ENCODE data around the gene SFMBT2.
"Not testable (repeated sequence)": the region's sequence is repeated elsewhere in the genome, so short reads cannot be mapped to it uniquely, and the experiment has no call there.

The SFMBT2 gene

DNA sequence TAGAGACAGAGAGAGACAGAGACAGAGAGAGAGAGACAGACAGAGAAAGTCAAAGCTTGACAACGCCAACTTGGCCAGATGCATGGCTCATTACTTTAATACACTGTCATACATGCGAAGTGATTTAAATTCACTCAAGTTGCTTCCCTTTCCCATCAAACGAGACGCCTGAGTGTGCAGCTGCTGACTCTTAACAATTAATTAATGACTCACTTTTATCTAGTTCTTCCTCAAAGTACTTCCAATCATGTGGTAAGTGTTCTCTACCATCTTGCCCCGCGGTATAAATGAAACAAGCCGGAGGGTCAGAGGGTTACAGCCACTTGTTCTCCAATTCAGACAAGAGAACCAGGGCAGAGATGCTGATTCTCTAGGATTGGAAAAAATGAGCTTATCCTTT lies 90.8 kb downstream of the SFMBT2 start:
- no peak for DNase-seq (ENCODE audit: low read depth)

DNA sequence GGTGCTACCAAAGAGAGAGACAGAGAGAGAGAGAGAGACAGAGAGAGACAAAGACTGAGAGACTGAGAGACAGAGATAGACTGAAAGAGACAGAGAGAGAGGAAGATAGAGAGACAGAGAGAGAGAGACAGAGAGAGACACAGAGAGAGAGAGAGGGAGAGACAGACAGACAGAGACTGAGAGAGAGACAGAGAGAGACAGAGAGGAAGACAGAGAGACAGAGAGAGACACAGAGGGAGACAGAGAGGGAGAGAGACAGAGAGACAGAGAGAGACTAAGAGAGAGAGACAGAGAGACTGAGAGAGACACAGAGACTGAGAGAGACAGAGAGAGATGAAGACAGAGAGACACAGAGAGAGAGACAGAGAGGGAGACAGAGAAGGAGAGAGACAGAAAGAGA lies 91.2 kb downstream of the SFMBT2 start:
- DNase-seq (ENCODE audit: low read depth): no peak

DNA sequence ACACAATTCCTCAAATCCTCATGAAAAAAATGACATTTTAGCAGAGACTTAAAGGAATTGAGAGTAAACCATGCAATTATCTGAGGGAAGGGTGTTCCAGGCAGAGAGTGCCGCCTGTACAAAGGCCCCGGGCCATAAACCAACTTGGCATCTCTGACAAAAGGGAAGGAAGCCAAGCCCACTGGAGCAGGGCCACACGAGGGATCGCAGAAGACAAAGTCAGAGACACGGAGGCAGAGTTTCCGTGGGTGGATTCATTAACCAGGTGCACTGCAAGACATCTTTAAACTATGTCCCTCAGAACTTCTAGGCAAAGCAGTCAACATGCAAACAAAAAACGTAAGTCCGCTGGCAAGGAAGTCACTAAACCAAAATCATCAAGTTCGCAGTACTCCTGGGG lies 92.0 kb downstream of the SFMBT2 start:
- DNase-seq (ENCODE audit: low read depth): no peak

DNA sequence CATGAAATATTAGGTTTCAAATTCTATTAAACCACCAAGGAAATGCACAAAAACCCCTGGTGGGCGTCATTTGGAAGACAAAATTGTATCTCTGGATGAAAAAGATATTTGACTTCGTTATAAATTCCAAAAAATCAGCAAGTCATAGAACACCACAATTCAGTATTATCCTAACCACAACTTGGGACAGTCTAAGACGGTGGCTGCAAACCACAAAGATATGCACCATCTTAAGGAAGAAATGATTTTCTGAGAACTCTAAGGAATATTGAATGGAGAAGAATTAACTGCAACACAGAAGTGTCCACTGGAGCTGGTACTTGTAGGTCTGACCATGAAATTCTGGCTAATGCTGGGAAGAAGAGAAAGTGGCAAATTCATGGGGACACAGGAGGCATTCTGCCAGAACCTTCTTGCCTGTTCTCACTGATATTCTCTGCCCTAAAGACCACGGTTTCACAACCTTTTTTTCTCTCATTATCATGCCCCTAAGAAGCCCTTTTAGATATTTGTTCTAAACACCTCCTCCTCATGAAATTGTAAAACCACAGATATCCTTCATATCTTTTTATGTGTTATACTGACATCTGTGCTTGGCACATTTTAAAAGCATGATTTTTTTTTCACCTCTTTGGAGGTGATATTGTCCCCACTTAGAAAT lies 92.9 kb downstream of the SFMBT2 start:
- DNase-seq (ENCODE audit: low read depth): no peak

DNA sequence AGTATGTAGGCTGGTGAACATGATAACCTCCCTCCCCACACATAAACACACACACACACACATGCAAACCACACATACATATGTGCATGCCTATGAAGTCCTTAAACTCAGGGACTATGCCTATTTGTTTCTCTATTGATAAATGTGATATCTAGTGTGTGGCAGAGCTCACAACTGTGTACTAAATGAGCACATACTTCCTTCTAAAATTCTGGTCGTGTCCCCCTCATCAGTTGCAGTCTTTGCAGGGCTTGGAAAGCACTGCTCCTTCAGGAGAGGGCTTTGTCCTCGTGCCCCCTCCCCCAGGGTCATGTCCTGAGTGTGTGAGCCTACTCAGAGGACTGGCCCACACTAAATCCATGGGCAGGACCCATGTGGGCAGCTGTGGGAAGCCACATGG lies 94.0 kb downstream of the SFMBT2 start:
- no peak for DNase-seq (ENCODE audit: low read depth)

DNA sequence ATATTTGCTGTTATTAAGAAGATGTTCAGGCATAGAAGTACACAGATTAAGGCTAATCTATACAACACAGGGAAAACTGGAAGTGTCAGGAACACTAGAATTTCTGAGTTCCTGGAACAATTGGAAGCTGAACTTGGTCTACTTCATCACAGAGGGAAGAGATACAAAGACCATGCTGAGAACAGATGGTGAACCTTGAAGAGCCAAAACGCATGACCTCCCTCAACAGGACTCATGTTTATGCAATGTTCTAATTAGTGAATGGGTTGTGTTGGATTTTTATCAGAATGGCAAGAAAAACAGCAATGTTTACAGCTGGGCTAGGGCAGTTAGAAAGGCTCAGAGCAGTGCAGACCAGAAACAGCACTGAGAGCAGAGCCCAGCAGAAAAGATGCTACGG lies 94.9 kb downstream of the SFMBT2 start:
- no peak for DNase-seq (ENCODE audit: low read depth)

DNA sequence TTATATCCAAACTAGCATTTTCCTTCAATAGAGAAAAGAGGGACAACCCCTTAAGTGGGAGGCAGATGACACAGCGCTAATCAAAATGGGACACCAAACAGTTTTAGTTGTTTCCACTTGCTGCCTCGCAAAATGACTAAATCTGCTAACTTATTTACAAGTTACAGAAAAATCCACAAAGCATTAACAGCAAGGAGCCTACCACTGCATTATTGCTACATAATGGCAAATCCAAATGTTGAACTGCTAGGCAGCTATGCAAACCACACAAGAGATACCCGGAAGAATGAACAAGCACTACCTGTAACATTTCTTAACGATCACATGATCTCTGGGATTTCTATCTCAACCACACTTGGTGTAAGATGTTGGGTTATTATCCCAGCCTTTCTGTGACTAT lies 96.7 kb downstream of the SFMBT2 start:
- no peak for DNase-seq (ENCODE audit: low read depth)

DNA sequence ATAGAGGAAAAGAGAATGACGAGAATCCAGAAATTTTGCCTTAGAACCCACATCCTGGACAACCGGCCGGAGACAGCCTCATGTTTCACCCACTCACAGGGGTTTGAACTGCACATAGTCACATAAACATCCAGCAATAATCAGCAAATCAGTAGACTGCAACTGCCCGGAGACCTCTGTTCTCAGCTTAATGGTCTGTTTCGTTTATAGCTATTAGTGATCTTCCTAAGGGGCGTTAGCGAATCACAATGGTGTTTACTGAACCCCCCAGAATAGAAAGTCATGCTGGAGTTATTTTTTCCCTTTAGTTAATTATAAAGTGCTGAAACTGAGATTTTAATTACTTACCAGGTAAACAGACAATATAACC lies 98.4 kb downstream of the SFMBT2 start:
- DNase-seq (ENCODE audit: low read depth): no peak

DNA sequence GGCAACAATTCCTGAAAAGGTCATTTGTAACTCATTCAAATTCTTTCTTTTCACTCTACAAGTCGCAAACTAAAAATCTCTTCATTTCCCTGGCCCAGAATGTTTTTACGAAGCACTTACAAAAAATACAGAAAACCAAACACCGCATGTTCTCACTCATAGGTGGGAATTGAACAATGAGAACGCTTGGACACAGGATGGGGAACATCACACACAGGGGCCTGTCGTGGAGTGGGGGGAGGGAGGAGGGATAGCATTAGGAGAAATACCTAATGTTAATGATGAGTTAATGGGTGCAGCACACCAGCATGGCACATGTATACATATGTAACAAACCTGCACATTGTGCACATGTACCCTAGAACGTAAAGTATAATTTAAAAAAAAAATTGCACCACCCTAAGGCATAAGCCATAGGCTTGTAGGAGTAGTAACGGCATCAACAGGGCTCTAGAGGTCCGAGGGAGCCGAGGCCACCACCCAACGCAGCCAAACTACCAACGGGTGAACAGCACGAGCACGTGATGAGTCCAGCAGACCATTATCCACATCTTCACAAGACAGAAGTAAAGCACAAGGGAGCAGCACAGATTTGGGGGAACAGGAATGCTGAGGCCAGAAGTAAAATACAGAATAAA lies 98.9 kb downstream of the SFMBT2 start:
- DNase-seq (ENCODE audit: low read depth): not testable (repeated sequence)

DNA sequence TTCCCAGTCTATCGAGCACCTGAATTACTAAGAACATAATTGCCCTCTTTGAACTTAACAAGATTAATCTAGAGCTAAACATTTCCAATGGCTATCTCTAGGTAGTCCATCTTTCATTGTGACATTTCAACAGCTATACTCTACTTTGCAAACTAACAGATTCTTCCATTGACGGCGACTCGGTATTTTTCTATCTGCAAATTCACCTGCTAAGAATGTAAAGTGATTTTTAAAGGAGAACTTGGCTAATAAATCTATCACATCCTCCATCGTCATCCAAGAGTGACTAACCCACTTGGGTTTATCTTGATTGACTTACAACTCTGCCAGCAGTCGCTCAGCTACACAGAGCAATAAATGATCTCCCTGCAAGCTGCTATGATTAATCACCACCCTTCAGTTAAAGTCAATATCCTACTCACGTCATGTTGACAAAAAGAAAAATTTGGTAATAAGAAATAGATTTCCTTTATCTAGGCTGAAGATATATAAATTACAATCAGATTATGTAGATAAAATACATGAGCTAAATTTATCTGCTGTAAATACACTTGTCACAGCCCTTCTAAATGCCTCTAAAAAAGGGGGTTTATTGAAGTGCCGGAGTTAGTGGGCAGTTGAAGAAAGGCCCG lies 99.5 kb downstream of the SFMBT2 start:
- no peak for DNase-seq (ENCODE audit: low read depth)

DNA sequence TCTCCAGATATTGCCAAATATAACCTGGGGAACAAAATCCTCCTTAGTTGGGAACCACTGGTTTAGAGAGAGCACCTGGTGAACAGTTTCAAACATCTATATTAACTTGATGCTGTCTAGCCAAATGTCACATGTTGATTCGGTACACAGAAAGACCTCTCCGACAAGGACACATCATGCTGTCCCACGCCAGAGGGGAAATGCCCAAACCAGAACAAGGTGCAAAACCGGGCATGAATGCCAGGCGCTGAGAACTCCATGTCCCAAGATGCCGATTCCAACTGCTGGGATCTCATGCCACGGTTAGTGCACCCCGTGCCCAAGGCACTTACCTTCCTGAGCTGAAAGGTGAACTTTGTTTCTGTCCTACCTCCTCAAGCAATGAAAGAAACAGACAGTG lies 100.8 kb downstream of the SFMBT2 start:
- no peak for DNase-seq (ENCODE audit: low read depth)

DNA sequence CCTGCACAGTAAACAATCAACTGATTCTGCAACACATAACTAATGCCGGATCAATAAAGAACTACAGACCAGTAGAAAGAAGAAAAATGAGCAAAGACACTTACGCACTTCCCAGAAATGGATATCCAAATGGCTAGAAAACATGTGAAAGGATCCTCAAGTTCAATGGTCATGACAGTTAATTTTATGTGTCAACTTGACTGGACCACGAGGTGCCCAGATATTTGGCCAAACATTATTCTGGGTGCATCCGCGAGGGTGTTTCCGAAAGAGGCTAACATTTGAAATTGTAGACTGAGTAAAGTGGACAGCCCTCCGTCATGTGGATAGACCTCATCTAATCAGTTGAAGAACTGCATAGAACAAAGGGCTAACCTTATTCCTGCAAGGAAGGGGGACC lies 102.0 kb downstream of the SFMBT2 start:
- no peak for DNase-seq (ENCODE audit: low read depth)

DNA sequence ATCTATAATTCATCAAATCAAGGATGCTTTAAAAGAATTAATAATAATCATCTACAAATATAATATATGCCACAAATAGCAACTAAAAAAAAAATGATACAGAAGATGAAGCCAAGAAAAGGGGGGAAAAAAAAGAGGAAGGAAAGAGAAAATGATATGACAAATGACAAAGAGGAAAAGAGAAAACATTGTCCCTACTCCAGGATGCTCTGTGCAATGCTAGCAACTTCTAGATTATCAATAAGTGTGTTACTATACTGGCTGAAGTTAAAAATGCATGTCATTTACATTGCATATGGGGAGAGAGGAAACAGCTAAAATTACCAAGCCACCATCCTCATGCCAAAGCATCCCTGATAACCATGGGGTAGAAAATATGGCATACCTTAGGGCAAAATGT lies 104.2 kb downstream of the SFMBT2 start:
- DNase-seq (ENCODE audit: low read depth): no peak

DNA sequence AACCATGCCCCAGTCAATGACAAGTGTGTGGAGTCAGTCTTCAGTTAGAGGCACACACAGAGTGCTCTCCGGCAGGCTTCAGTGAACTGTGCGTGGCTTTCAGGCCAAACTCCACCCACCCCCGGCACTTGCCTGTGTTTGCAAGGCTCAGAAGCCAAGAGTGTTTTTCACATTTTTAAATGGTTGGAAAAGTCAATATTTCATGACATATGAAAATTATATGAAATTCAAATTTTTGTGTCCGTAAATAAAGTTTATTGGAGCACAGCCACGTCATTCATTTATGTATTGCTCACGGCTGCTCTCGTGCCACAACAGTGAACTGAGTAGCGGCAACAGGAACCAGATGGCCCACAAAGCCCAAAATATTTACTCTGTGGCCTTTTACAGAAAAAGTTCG lies 104.7 kb downstream of the SFMBT2 start:
- no peak for DNase-seq (ENCODE audit: low read depth)

DNA sequence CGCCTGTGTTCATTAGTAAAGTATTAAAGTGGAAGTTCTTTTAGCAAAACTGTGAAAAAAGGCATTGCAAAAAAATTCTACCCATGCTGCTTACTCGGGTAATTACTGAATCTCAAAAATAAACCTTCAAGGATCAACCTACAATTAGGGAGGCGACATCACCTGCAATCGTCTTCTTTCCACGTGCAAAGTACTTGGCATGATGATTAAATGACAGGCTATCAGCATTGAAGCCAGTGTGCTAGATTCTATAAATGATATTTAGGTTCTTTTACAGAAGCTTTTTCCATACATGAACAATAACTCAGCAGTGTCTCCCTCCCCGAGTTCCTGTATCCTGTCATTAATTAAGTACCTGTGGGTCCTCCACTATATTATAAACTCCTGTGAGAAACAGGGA lies 105.8 kb downstream of the SFMBT2 start:
- DNase-seq (ENCODE audit: low read depth): no peak

DNA sequence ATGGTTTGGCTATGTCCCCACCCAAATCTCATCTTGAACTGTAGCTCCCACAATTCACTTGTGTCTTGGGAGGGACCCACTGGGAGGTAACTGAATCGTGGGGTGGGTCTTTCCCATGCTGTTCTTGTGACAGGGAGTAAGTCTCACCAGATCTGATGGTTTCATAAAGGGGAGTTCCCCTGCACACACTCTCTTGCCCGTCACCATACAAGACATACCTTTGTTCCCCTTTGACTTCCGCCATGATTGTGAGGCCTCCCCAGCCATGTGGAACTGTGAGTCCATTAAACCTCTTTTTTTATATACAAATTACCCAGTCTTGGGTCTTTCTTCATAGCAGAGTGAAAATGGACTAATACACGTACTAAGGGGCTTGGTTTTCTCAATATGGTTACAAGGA lies 106.7 kb downstream of the SFMBT2 start:
- no peak for DNase-seq (ENCODE audit: low read depth)

DNA sequence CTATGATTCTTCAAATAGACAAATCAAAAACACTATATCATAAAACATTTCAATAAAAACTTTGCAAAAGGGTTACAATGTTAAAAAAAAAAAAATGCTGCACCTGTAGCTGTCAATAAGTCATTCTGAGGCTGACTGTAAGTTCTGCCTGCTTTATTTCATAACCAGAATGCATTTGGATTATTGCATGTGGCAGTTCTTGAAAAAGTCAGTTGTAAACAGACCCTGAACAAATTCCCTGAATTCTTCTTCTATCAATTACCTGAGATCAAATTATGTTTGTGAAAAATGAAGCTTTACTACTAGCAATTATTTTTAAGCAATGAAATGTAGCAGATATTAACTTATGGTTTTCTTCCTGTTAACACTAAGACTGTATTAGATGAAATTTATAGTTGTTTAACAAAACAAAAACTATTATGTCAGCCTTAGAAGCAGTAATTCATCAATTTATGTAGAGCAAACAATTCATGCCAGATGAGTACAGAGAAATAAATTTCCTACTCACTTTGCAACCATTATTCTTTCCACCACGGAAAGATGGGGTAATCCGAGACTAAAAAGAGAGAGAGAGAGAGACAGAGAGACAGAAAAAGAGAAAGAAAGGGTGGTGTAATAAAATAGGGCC lies 107.8 kb downstream of the SFMBT2 start:
- no peak for DNase-seq (ENCODE audit: low read depth)

DNA sequence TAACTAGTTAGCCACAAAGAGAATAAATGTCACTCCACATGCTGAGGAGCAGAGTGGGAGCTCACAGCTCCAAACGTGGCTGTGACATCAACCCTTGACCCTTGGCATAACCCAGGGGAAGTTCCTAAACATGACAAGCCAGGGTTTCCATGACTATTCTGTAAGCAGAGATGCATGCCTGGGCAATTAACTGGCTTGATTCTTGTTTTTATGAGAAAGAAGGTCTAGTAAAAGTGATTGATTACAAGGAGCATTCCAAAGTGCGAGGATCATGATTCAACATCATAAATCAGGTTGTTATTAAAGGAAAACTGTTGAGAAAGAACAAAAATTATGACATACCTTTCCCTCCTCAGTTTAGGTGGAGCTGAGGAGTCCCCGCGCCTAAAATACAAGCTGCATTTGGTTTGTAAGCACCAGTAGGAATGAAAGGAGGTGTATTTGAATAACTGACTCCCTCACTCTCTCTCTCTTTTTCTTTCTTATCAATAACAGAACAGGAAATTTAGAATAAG lies 108.4 kb downstream of the SFMBT2 start:
- DNase-seq (ENCODE audit: low read depth): no peak

DNA sequence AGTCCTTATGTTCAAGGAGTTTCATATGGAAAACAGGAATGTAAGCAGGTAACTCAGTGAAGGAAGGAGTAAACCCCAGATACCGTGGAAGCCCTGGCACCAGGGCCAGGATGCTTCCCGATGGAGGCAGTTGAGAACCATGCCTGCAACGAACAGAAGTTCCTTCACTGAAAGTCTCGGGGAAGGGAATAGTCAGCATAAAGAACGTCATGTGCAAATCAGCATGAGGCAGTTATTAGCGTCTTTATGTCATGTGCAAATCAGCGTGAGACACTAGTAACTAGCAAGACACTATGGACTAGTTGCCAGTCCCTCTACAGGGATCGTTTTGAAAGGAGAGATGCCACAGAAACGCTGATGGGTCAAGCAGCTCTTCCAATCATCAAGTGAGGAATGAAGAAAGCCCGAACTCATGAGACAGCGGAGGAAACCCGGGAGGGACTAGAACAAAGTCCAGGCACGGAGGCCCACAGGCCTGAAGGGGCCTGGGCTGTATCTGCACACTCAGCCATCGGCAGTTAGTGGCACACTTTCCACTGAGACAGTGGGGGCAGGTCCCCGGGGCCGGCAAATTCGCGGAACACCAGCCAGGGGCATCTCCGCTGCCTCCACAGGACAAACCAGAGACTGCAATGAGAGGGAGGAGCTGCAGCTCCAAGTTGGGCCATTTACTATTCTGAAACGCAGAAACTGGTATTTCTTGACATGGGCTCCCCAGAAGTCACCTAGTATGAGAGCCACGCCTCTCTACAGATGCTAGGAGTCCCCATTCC lies 109.6 kb downstream of the SFMBT2 start:
- DNase-seq (ENCODE audit: low read depth): no peak

DNA sequence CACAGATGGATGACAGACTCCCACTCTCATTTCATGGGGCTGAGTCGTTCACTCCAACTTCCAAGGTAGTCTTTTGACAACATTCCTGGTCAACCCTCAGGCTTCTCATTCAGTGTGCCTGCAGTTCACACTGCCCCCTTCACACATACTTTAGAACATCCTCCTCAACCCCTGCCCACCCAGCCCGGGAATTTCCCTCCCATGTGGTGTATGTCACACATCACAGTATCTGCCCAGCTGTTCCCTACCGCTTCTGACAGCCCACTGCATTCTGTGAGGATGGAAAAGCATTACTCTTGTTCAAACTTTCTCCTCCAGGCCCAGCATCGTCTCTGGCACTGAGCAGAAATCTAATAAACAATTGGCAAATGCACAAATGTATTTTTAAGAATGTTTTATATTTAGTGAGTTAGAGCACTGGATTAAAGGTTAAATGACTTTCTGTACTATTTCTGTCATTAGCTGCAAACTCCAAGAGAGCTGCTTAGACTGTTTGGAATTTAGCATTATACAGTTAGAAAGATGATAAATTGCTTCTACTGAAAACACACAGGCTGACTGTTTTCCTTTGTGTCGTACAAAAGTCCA lies 110.4 kb downstream of the SFMBT2 start:
- no peak for DNase-seq (ENCODE audit: low read depth)

DNA sequence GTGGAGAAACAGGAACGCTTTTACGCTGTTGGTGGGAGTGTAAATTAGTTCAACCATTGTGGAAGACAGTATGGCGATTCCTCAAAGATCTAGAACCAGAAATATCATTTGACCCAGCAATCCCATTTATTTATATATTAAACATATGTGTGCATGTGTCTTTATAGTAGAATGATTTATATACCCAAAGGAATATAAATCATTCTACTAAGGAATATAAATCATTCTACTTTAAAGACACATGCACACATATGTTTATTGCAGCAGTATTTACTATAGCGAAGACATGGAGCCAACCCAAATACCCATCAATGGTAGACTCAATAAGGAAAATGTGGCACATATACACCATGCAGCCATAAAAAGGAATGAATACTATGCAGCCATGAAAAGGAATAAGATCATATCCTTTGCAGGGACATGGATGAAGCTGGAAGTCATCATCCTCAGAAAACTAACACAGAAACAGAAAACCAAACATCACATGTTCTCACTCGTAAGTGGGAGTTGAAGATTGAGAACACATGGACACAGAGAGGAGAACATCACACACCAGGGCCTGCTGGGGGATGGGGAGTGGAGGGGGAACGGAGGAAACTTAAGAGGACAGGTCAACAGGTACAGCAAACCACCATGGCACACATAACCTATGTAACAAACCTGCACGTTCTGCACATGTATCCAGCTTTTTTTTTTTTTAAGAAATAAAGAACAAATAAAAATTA lies 111.1 kb downstream of the SFMBT2 start:
- not testable (repeated sequence) for DNase-seq (ENCODE audit: low read depth)
